Measurements from ENCODE around the gene MAST2. TPM values are rescaled to one million over a fixed set of nuclear protein-coding genes. Genes with fewer than 3 reads are reported as not detected.
"Not testable (repeated sequence)": the region's sequence is repeated elsewhere in the genome, so short reads cannot be mapped to it uniquely, and the experiment has no call there.

MAST2 gene
- total and polyA plus RNA-seq, 3 experiments from 2014 or later: 5.6 to 29.9 (median 29.5) TPM

- H3K27me3 Mint-ChIP-seq; H3K4me1 Mint-ChIP-seq; H3K27ac ChIP-seq (ENCODE audit: low read depth, low read length); POLR2A ChIA-PET; DNase-seq; H3K9me3 Mint-ChIP-seq; H3K27me3 ChIP-seq (ENCODE audit: insufficient read depth, low read length, poor library complexity, severe bottlenecking); H3K9me3 ChIP-seq (ENCODE audit: low read length); H3K4me1 ChIP-seq (ENCODE audit: insufficient read depth, low read length); H3K4me3 Mint-ChIP-seq; H3K36me3 ChIP-seq (ENCODE audit: insufficient read depth, low read length); H3K27ac Mint-ChIP-seq; CTCF ChIA-PET; H3K4me3 ChIP-seq (ENCODE audit: low read length): not testable (repeated sequence)
- H3K36me3 Mint-ChIP-seq: peaks cover 0 to 21% (median 10%) of the 10 kb centered on the region in 3 donors
Observed at GRCh38 chr1:46057215-46057614, 253.8 kb downstream of the MAST2 start.

GRCh38 chr1:46057781-46058180 lies 254.4 kb downstream of the MAST2 start:
- Histone ChIP-seq H3K27ac (ENCODE audit: low read depth, low read length) (no peak overlapping the region), H3K27me3 (ENCODE audit: insufficient read depth, low read length, poor library complexity, severe bottlenecking) (no peaks in the 10 kb centered on the region), H3K9me3 (ENCODE audit: low read length) (no peaks in the 10 kb centered on the region), H3K4me3 (ENCODE audit: low read length) (no peak overlapping the region), H3K36me3 (ENCODE audit: insufficient read depth, low read length) (no peaks in the 10 kb centered on the region), H3K4me1 (ENCODE audit: insufficient read depth, low read length) (peaks cover 8% of the 10 kb centered on the region)
- peaks cover 2 to 21% (median 10%) of the 10 kb centered on the region in 3 donors for H3K36me3 Mint-ChIP-seq
- CTCF ChIA-PET: no interaction called here
- no peak overlapping the region for H3K27ac Mint-ChIP-seq
- no peak overlapping the region for H3K4me3 Mint-ChIP-seq
- no peaks in the 10 kb centered on the region for H3K27me3 Mint-ChIP-seq
- no peak for DNase-seq
- peaks cover 3 to 11% (median 5%) of the 10 kb centered on the region in 3 donors for H3K4me1 Mint-ChIP-seq
- no peaks in the 10 kb centered on the region for H3K9me3 Mint-ChIP-seq
- POLR2A ChIA-PET: no interaction called here

GRCh38 chr1:46058936-46059335 lies 255.5 kb downstream of the MAST2 start:
- no peak overlapping the region for H3K27ac Mint-ChIP-seq
- H3K4me3 Mint-ChIP-seq: no peak overlapping the region
- Histone ChIP-seq H3K9me3 (ENCODE audit: low read length) (no peaks in the 10 kb centered on the region), H3K36me3 (ENCODE audit: insufficient read depth, low read length) (no peaks in the 10 kb centered on the region), H3K4me1 (ENCODE audit: insufficient read depth, low read length) (peaks cover 8% of the 10 kb centered on the region), H3K27ac (ENCODE audit: low read depth, low read length) (no peak overlapping the region), H3K27me3 (ENCODE audit: insufficient read depth, low read length, poor library complexity, severe bottlenecking) (no peaks in the 10 kb centered on the region), H3K4me3 (ENCODE audit: low read length) (no peak overlapping the region)
- DNase-seq: no peak
- peaks cover 11 to 19% (median 15%) of the 10 kb centered on the region in 3 donors for H3K4me1 Mint-ChIP-seq
- H3K36me3 Mint-ChIP-seq: peaks cover 2 to 21% (median 10%) of the 10 kb centered on the region in 3 donors
- POLR2A ChIA-PET: no interaction called here
- no peaks in the 10 kb centered on the region for H3K27me3 Mint-ChIP-seq
- CTCF ChIA-PET: no interaction called here
- no peaks in the 10 kb centered on the region for H3K9me3 Mint-ChIP-seq

- ChIA-PET CTCF (interaction anchor here (0.9 kb wide), 1 partner anchor 25 kb away, joined by 3 read pairs; no protein-coding TSS in a partner anchor), POLR2A (no interaction called here)
- Mint-ChIP-seq H3K36me3 (peaks cover 2 to 21% (median 6%) of the 10 kb centered on the region in 3 donors), H3K4me3 (no peak overlapping the region), H3K27me3 (no peaks in the 10 kb centered on the region), H3K9me3 (no peaks in the 10 kb centered on the region), H3K27ac (no peak overlapping the region), H3K4me1 (peaks cover 18 to 33% (median 31%) of the 10 kb centered on the region in 3 donors)
- H3K27ac ChIP-seq (ENCODE audit: low read depth, low read length): no peak overlapping the region
- DNase-seq: no peak
- H3K36me3 ChIP-seq (ENCODE audit: insufficient read depth, low read length): no peaks in the 10 kb centered on the region
- H3K27me3 ChIP-seq (ENCODE audit: insufficient read depth, low read length, poor library complexity, severe bottlenecking): no peaks in the 10 kb centered on the region
- H3K4me3 ChIP-seq (ENCODE audit: low read length): no peak overlapping the region
- peaks cover 20% of the 10 kb centered on the region for H3K4me1 ChIP-seq (ENCODE audit: insufficient read depth, low read length)
- no peaks in the 10 kb centered on the region for H3K9me3 ChIP-seq (ENCODE audit: low read length)
Observed at GRCh38 chr1:46061146-46061545, 257.7 kb downstream of the MAST2 start.

GRCh38 chr1:46062651-46063319 lies 259.4 kb downstream of the MAST2 start:
- peak overlapping the region in 7 of 8 donors; percentile 29 to 77 (median 50) for H3K27ac Mint-ChIP-seq
- CTCF ChIA-PET: interaction anchor here (1.2 kb wide), 1 partner anchor 184 kb away, joined by 3 read pairs; the partner anchor contains the start of gene RAD54L
- H3K36me3 Mint-ChIP-seq: peaks cover 2 to 17% (median 3%) of the 10 kb centered on the region in 3 donors
- Histone ChIP-seq H3K27me3 (ENCODE audit: insufficient read depth, low read length, poor library complexity, severe bottlenecking) (no peaks in the 10 kb centered on the region), H3K36me3 (ENCODE audit: insufficient read depth, low read length) (no peaks in the 10 kb centered on the region), H3K27ac (ENCODE audit: low read depth, low read length) (no peak overlapping the region), H3K4me3 (ENCODE audit: low read length) (peak overlapping the region; percentile 26), H3K9me3 (ENCODE audit: low read length) (no peaks in the 10 kb centered on the region), H3K4me1 (ENCODE audit: insufficient read depth, low read length) (peaks cover 20% of the 10 kb centered on the region)
- peak overlapping the region; percentile 46 to 77 (median 65) for H3K4me3 Mint-ChIP-seq
- DNase-seq: peak in 3 of 5 donors; percentile 10 to 50 (median 17)
- no peaks in the 10 kb centered on the region for H3K27me3 Mint-ChIP-seq
- H3K4me1 Mint-ChIP-seq: peaks cover 18 to 33% (median 31%) of the 10 kb centered on the region in 3 donors
- POLR2A ChIA-PET: no interaction called here
- no peaks in the 10 kb centered on the region for H3K9me3 Mint-ChIP-seq

- Mint-ChIP-seq H3K4me3 (peak overlapping the region in 3 of 7 donors; percentile 19 to 91 (median 38)), H3K4me1 (peaks cover 18 to 33% (median 31%) of the 10 kb centered on the region in 3 donors), H3K27ac (peak overlapping the region in 4 of 8 donors; percentile 54 to 94 (median 78)), H3K9me3 (no peaks in the 10 kb centered on the region), H3K36me3 (peaks cover 2 to 11% (median 3%) of the 10 kb centered on the region in 3 donors), H3K27me3 (no peaks in the 10 kb centered on the region)
- Histone ChIP-seq H3K4me1 (ENCODE audit: insufficient read depth, low read length) (peaks cover 20% of the 10 kb centered on the region), H3K9me3 (ENCODE audit: low read length) (no peaks in the 10 kb centered on the region), H3K27ac (ENCODE audit: low read depth, low read length) (no peak overlapping the region), H3K36me3 (ENCODE audit: insufficient read depth, low read length) (no peaks in the 10 kb centered on the region), H3K4me3 (ENCODE audit: low read length) (no peak overlapping the region), H3K27me3 (ENCODE audit: insufficient read depth, low read length, poor library complexity, severe bottlenecking) (no peaks in the 10 kb centered on the region)
- DNase-seq: no peak
- ChIA-PET POLR2A (no interaction called here), CTCF (interaction anchor here (2.0 kb wide), 1 partner anchor 28 kb away, joined by 6 read pairs; no protein-coding TSS in a partner anchor)
Observed at GRCh38 chr1:46064708-46065107, 261.3 kb downstream of the MAST2 start.

- Mint-ChIP-seq H3K4me1 (peaks cover 18 to 33% (median 31%) of the 10 kb centered on the region in 3 donors), H3K9me3 (no peaks in the 10 kb centered on the region), H3K27me3 (no peaks in the 10 kb centered on the region), H3K27ac (peak overlapping the region; percentile 74 to 94 (median 85)), H3K36me3 (peaks cover 2 to 11% (median 3%) of the 10 kb centered on the region in 3 donors), H3K4me3 (peak overlapping the region; percentile 27 to 91 (median 67))
- peak overlapping the region; percentile 10 for H3K4me3 ChIP-seq (ENCODE audit: low read length)
- peak in 2 of 5 donors; percentile 17 to 27 for DNase-seq
- CTCF ChIA-PET: interaction anchor here (2.0 kb wide), 1 partner anchor 28 kb away, joined by 6 read pairs; no protein-coding TSS in a partner anchor
- H3K27ac ChIP-seq (ENCODE audit: low read depth, low read length): no peak overlapping the region
- no peaks in the 10 kb centered on the region for H3K27me3 ChIP-seq (ENCODE audit: insufficient read depth, low read length, poor library complexity, severe bottlenecking)
- peaks cover 20% of the 10 kb centered on the region for H3K4me1 ChIP-seq (ENCODE audit: insufficient read depth, low read length)
- no peaks in the 10 kb centered on the region for H3K9me3 ChIP-seq (ENCODE audit: low read length)
- H3K36me3 ChIP-seq (ENCODE audit: insufficient read depth, low read length): no peaks in the 10 kb centered on the region
- POLR2A ChIA-PET: no interaction called here
Observed at GRCh38 chr1:46065405-46065804, 262.0 kb downstream of the MAST2 start.

- no peak overlapping the region for H3K4me3 Mint-ChIP-seq
- peaks cover 17 to 27% (median 23%) of the 10 kb centered on the region in 3 donors for H3K4me1 Mint-ChIP-seq
- Histone ChIP-seq H3K36me3 (ENCODE audit: insufficient read depth, low read length) (no peaks in the 10 kb centered on the region), H3K4me1 (ENCODE audit: insufficient read depth, low read length) (peaks cover 13% of the 10 kb centered on the region), H3K27me3 (ENCODE audit: insufficient read depth, low read length, poor library complexity, severe bottlenecking) (no peaks in the 10 kb centered on the region), H3K9me3 (ENCODE audit: low read length) (no peaks in the 10 kb centered on the region), H3K27ac (ENCODE audit: low read depth, low read length) (no peak overlapping the region), H3K4me3 (ENCODE audit: low read length) (no peak overlapping the region)
- no peaks in the 10 kb centered on the region for H3K27me3 Mint-ChIP-seq
- H3K36me3 Mint-ChIP-seq: no peaks in the 10 kb centered on the region
- H3K9me3 Mint-ChIP-seq: no peaks in the 10 kb centered on the region
- CTCF ChIA-PET: no interaction called here
- DNase-seq: no peak
- H3K27ac Mint-ChIP-seq: no peak overlapping the region
- POLR2A ChIA-PET: no interaction called here
Observed at GRCh38 chr1:46067652-46068051, 264.2 kb downstream of the MAST2 start.
